SK-N-SH treated with all-trans-retinoic acid at 6 μM for 48 hours (cell line): Measurements from ENCODE around the gene TPRN.

ENCODE experiments used
- ATAC-seq: fragments of 200-7000 bp; cut with Tn5 transposase; 3 replicates; pipeline ENCODE4 v1.9.1; 2020; ENCODE audit warnings: mild to moderate bottlenecking, moderate library complexity
- BACH2 ChIP-seq: fragments of 250-450 bp; sonication (Bioruptor Pico); IDR thresholded peaks from 2 replicates; pipeline ENCODE4 v1.9.0; 2021; ENCODE audit warnings: mild to moderate bottlenecking, borderline replicate concordance
- CSDC2 ChIP-seq: fragments of 250-450 bp; sonication (Bioruptor Pico); IDR thresholded peaks from 2 replicates; pipeline ENCODE4 v1.5.0; 2020; ENCODE audit warnings: mild to moderate bottlenecking, moderate library complexity
- ESRRG ChIP-seq: fragments of 250-450 bp; sonication (Bioruptor Pico); IDR thresholded peaks from 2 replicates; pipeline ENCODE4 v1.6.1; 2021; ENCODE audit warnings: mild to moderate bottlenecking
- ISL1 ChIP-seq: fragments of 250-450 bp; sonication (Bioruptor Pico); IDR thresholded peaks from 2 replicates; pipeline ENCODE4 v2.1.2; 2022; ENCODE audit warnings: mild to moderate bottlenecking, moderate library complexity
- OSR1 ChIP-seq: fragments of 250-450 bp; sonication (Bioruptor Pico); IDR thresholded peaks from 2 replicates; pipeline ENCODE4 v1.8.0; 2022; ENCODE audit warnings: moderate library complexity, mild to moderate bottlenecking, inconsistent platforms
- PPARA ChIP-seq: fragments of 250-450 bp; sonication (Bioruptor Pico); IDR thresholded peaks from 2 replicates; pipeline ENCODE4 v1.5.0; 2020; ENCODE audit warnings: mild to moderate bottlenecking, borderline replicate concordance
- RARB ChIP-seq: fragments of 250-450 bp; sonication (Bioruptor Pico); IDR thresholded peaks from 2 replicates; pipeline ENCODE4 v1.8.0; 2021; ENCODE audit warnings: mild to moderate bottlenecking, moderate library complexity
- SNAI2 ChIP-seq: fragments of 250-450 bp; sonication (Bioruptor Pico); IDR thresholded peaks from 2 replicates; pipeline ENCODE4 v1.5.0; 2020; ENCODE audit warnings: mild to moderate bottlenecking, moderate library complexity
- TCF4 ChIP-seq: fragments of 250-450 bp; sonication (Bioruptor Pico); IDR thresholded peaks from 2 replicates; pipeline ENCODE4 v1.8.0; 2021; ENCODE audit warnings: mild to moderate bottlenecking, moderate library complexity, borderline replicate concordance
- TOX ChIP-seq: fragments of 250-450 bp; sonication (Bioruptor Pico); IDR thresholded peaks from 2 replicates; pipeline ENCODE4 v1.8.0; 2021; ENCODE audit warnings: mild to moderate bottlenecking, moderate library complexity, borderline replicate concordance
- ZC3H10 ChIP-seq: fragments of 250-450 bp; sonication (Bioruptor Pico); IDR thresholded peaks from 2 replicates; pipeline ENCODE4 v1.5.1; 2021; ENCODE audit warnings: mild to moderate bottlenecking, moderate library complexity
- ZFP3 ChIP-seq: fragments of 250-450 bp; sonication (Bioruptor Pico); IDR thresholded peaks from 2 replicates; pipeline ENCODE4 v1.5.0; 2020; ENCODE audit warnings: mild to moderate bottlenecking, moderate library complexity
- ZFP30 ChIP-seq: fragments of 450-650 bp; formaldehyde crosslinking; IDR thresholded peaks from 2 replicates; pipeline ENCODE4 v1.5.0; 2022; ENCODE audit warnings: mild to moderate bottlenecking, moderate library complexity
- ZNF70 ChIP-seq: fragments of 450-650 bp; formaldehyde crosslinking; IDR thresholded peaks from 2 replicates; pipeline ENCODE4 v1.5.0; 2020; ENCODE audit warnings: mild to moderate bottlenecking, moderate library complexity
- ZNF8 ChIP-seq: fragments of 450-650 bp; formaldehyde crosslinking; IDR thresholded peaks from 2 replicates; pipeline ENCODE4 v1.5.0; 2020; ENCODE audit warnings: mild to moderate bottlenecking, moderate library complexity
- TF ChIP-seq, protein P1 (sequence below): fragments of 250-450 bp; sonication (Bioruptor Pico); IDR thresholded peaks from 2 replicates; pipeline ENCODE4 v1.8.0; 2020; ENCODE audit warnings: mild to moderate bottlenecking, moderate library complexity, borderline replicate concordance
- TF ChIP-seq, protein P2 (sequence below): fragments of 250-450 bp; sonication (Bioruptor Pico); IDR thresholded peaks from 2 replicates; pipeline ENCODE4 v1.5.0; 2020; ENCODE audit warnings: mild to moderate bottlenecking, moderate library complexity

TPRN gene, protein sequence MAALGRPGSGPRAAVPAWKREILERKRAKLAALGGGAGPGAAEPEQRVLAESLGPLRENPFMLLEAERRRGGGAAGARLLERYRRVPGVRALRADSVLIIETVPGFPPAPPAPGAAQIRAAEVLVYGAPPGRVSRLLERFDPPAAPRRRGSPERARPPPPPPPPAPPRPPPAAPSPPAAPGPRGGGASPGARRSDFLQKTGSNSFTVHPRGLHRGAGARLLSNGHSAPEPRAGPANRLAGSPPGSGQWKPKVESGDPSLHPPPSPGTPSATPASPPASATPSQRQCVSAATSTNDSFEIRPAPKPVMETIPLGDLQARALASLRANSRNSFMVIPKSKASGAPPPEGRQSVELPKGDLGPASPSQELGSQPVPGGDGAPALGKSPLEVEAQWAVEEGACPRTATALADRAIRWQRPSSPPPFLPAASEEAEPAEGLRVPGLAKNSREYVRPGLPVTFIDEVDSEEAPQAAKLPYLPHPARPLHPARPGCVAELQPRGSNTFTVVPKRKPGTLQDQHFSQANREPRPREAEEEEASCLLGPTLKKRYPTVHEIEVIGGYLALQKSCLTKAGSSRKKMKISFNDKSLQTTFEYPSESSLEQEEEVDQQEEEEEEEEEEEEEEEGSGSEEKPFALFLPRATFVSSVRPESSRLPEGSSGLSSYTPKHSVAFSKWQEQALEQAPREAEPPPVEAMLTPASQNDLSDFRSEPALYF

DNA sequence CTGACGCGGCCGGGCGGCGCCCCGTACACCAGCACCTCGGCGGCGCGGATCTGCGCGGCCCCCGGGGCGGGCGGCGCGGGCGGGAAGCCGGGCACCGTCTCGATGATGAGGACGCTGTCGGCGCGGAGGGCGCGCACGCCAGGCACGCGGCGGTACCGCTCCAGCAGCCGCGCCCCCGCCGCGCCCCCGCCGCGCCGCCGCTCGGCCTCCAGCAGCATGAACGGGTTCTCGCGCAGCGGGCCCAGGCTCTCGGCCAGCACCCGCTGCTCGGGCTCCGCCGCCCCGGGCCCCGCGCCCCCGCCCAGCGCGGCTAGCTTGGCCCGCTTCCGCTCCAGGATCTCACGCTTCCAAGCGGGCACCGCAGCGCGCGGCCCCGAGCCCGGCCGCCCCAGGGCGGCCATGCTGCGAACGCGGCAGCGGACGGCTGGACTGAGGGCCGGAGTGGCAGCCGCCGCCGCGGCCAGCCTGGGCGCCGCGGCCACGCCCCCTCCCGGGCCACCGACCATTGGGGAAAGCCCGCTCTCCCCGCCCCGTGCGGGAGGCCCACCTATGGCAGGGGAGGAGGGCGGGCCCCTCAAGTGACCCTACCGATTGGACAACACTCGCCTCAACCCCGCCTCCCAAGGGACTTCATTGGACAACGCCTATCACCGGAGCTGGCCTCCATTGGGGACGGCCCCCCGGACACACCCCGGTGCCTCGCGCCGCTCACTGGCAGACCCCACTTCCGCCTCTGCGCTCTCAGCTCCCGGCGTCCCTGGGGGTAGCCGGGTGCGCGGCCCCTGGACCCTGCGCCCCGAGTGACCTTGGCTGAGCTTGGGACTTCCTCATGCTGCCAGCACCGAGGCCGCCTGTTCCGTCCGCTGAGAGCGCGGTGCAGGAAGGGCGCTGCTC is at the start of gene TPRN:
Gene TPRN, minus strand, starts transcription at position 431 of the 894 bp plus-strand sequence. Its CDS starts 30 bp downstream, at position 401.
- peak; percentile 98 for ATAC-seq
- TF ChIP-seq, protein P1, sequence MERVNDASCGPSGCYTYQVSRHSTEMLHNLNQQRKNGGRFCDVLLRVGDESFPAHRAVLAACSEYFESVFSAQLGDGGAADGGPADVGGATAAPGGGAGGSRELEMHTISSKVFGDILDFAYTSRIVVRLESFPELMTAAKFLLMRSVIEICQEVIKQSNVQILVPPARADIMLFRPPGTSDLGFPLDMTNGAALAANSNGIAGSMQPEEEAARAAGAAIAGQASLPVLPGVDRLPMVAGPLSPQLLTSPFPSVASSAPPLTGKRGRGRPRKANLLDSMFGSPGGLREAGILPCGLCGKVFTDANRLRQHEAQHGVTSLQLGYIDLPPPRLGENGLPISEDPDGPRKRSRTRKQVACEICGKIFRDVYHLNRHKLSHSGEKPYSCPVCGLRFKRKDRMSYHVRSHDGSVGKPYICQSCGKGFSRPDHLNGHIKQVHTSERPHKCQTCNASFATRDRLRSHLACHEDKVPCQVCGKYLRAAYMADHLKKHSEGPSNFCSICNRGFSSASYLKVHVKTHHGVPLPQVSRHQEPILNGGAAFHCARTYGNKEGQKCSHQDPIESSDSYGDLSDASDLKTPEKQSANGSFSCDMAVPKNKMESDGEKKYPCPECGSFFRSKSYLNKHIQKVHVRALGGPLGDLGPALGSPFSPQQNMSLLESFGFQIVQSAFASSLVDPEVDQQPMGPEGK (CRISPR knock-in tag) = no peak
- no peak for TF ChIP-seq BACH2 (CRISPR knock-in tag)
- no peak for TF ChIP-seq PPARA (CRISPR knock-in tag)
- no peak for TF ChIP-seq ZFP30 (CRISPR knock-in tag)
- no peak for TF ChIP-seq RARB (CRISPR knock-in tag)
- TF ChIP-seq ZNF70 (CRISPR knock-in tag) = no peak

DNA sequence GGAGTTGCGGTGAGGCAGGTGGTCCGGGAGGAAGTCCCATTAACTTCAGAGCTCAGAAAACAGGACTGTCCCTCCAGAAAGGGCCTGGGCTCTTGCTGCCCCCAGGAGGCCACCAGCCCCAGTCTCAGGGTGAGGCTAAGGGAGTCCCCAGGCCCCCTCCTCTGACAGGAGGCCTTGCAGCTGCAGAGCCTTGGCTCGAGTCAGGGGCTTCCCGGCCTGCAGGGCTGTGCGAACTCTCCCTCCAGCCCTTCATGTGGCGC is 47.3 kb upstream of the TPRN start:
- TF ChIP-seq ZNF70 (CRISPR knock-in tag) (no peak), OSR1 (CRISPR knock-in tag) (no peak), ZC3H10 (CRISPR knock-in tag) (no peak), SNAI2 (CRISPR knock-in tag) (no peak), ZNF8 (CRISPR knock-in tag) (no peak), ZFP30 (CRISPR knock-in tag) (no peak), CSDC2 (CRISPR knock-in tag) (no peak)
- TF ChIP-seq, all 23 proteins: peak for 0
- ATAC-seq = no peak

DNA sequence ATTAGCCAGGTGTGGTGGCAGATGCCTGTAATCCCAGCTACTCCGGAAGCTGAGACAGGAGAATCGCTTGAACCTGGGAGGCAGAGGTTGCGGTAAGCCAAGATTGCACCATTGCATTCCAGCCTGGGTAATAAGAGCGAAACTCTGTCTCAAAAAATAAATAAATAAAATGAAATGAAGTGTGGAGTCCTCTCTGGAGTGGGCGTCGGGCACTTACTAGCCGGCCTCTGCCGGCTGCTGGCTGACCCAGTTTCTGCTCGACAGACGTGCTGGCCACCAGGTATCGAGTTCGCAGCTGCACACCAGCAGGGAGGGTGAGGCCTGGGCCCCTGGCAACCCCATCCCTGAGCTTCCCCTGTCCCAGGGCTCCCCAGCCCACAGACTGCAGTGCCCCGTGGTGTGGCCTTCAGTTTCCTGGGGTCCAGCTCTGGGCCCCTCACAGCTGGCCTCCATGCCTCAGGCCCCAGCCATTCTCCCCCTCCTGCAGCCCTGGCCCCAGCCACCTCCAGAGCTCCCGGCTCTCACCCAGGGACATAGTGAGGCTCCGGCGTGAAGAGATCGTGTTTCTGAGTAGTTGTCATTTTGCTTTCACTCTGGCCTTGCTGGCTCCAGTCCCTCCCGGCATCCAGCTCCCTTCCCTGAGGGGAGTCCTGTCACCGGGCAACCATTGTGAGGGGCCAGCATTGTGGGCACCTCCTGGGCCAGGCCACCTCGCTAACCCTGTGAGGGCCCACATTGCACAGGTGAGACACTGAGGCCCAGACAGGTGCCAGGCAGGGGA is 46.8 kb upstream of the TPRN start:
- ATAC-seq = no peak

DNA sequence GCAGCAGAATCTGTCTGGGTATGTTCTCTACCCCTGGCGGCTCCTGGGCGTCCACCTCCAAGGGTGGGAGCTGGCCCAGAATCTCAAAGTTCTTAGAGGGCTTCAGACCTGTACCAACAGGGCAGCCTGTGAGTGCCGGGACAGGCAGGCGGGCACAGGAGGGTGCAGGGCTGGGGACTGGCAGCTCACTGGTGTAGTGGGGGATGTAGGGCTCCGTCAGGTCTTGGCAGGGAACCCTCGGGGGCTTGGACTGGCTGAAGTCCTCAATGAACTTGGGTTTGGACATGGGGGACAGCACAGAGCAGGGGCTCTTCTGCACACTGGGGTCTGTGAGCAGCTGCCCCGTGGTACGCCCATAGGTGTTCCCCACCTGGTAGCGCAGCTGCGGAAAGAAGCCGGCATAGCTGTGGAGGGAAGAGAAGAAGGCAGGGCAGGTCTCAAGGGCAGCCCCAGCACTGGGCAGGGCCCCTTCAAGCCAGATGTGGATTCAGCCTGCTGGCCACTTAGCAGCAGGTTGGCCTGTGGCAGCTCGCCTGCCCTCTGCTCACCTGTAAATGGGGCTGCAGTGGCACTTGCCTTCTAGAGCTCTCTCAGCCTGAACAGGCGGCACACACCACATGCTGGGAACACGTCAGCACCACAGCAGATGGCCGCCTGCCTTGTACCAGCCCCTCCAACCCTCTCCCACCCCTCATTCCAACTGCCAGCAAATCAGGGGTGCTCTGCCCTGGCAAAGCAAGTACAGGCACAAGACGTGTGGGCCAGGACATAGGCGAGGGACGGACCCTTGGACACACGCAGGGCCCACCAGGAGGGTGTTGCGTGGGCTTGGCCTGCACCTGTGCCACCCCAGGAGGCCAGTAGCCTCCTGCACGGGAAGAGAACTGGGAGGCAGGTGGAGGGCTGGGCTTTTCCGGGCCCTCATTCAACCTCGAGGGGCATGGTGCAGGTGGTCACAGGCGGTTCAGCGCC is 45.2 kb upstream of the TPRN start:
- TF ChIP-seq ZNF8 (CRISPR knock-in tag) (no peak), ESRRG (CRISPR knock-in tag) (no peak), TCF4 (CRISPR knock-in tag) (no peak), TOX (CRISPR knock-in tag) (no peak), CSDC2 (CRISPR knock-in tag) (no peak), ISL1 (CRISPR knock-in tag) (no peak)
- TF ChIP-seq, protein P2, sequence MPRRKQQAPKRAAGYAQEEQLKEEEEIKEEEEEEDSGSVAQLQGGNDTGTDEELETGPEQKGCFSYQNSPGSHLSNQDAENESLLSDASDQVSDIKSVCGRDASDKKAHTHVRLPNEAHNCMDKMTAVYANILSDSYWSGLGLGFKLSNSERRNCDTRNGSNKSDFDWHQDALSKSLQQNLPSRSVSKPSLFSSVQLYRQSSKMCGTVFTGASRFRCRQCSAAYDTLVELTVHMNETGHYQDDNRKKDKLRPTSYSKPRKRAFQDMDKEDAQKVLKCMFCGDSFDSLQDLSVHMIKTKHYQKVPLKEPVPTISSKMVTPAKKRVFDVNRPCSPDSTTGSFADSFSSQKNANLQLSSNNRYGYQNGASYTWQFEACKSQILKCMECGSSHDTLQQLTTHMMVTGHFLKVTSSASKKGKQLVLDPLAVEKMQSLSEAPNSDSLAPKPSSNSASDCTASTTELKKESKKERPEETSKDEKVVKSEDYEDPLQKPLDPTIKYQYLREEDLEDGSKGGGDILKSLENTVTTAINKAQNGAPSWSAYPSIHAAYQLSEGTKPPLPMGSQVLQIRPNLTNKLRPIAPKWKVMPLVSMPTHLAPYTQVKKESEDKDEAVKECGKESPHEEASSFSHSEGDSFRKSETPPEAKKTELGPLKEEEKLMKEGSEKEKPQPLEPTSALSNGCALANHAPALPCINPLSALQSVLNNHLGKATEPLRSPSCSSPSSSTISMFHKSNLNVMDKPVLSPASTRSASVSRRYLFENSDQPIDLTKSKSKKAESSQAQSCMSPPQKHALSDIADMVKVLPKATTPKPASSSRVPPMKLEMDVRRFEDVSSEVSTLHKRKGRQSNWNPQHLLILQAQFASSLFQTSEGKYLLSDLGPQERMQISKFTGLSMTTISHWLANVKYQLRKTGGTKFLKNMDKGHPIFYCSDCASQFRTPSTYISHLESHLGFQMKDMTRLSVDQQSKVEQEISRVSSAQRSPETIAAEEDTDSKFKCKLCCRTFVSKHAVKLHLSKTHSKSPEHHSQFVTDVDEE (CRISPR knock-in tag) = no peak
- TF ChIP-seq, protein P1 (CRISPR knock-in tag) = no peak
- peak; percentile 1; the same call in 2 of the 3 replicates for ATAC-seq

More for the DNA sequence above, 46.8 kb upstream of the TPRN start:
- TF ChIP-seq ZNF70 (CRISPR knock-in tag) (no peak), ESRRG (CRISPR knock-in tag) (no peak), SNAI2 (CRISPR knock-in tag) (no peak), ZFP3 (CRISPR knock-in tag) (no peak), OSR1 (CRISPR knock-in tag) (no peak), ISL1 (CRISPR knock-in tag) (no peak)
- TF ChIP-seq, all 23 proteins: peak for 0
